B cell (primary cell): ENCODE results near the gene TIE1. TPM values are rescaled to one million over a fixed set of nuclear protein-coding genes. Genes with fewer than 3 reads are reported as not detected.

Experiments used
- ATAC-seq: fragments of 200-7000 bp; cut with Tn5 transposase; one replicate; pipeline ENCODE4 v1.10.0; 2021; ENCODE audit warnings: low read depth, mild to moderate bottlenecking, moderate number of reproducible peaks, moderate library complexity
- CTCF ChIA-PET: fragments of 350-600 bp; sonication (Branson Sonifier 250); formaldehyde crosslinking; loops from one replicate; lab custom pipeline; 2021; ENCODE audit warnings: antibody characterized with exemption, inconsistent platforms; lab: Charles Lee
- POLR2A ChIA-PET: fragments of 350-600 bp; sonication (Branson Sonifier 250); formaldehyde crosslinking; loops from one replicate; lab custom pipeline; 2021; ENCODE audit warnings: antibody characterized with exemption; lab: Charles Lee
- DNase-seq: peaks from one replicate; pipeline ENCODE4 v3.0.0; 2013
- H2AFZ ChIP-seq: 2 replicates; pipeline ENCODE4 v1.6.1; 2012; ENCODE audit warnings: mild to moderate bottlenecking, low read depth, low read length; ENCODE audit not compliant: insufficient read depth, poor library complexity, severe bottlenecking
- H3K27ac ChIP-seq, 2 donors: 1 replicate in 1 of 2; 2 replicates in 1 of 2; pipeline ENCODE4 v1.5.1; 2012 to 2013; ENCODE audit warnings: low read length in 2 of 2, mild to moderate bottlenecking in 2 of 2, moderate library complexity in 1 of 2
- H3K27me3 ChIP-seq, 4 experiments: fragments of 200-600 bp in 1 of 4; sonication (generic) in 1 of 4; replicated peaks in 1 of 4; 1 replicate in 2 of 4; 2 replicates in 2 of 4; pipeline versions ENCODE4 v1.6.1 to v1.7.0; 2013 to 2016; ENCODE audit warnings: low read length in 3 of 4, mild to moderate bottlenecking in 2 of 4, mixed read lengths in 1 of 4, moderate library complexity in 1 of 4; ENCODE audit not compliant: insufficient read depth in 4 of 4, control insufficient read depth in 3 of 4; ENCODE audit errors: control extremely low read depth in 1 of 4
- H3K36me3 ChIP-seq, 2 experiments: replicated peaks in 1 of 2; 1 replicate in 1 of 2; 2 replicates in 1 of 2; pipeline versions ENCODE4 v1.6.1 to v1.7.1; 2013; ENCODE audit warnings: low read length in 1 of 2; ENCODE audit not compliant: insufficient read depth in 2 of 2, control insufficient read depth in 1 of 2; ENCODE audit errors: control extremely low read depth in 1 of 2, extremely low read depth in 1 of 2
- H3K4me1 ChIP-seq, 2 donors: fragments of 200-600 bp in 1 of 2; sonication (generic) in 1 of 2; 1 replicate in 1 of 2; 2 replicates in 1 of 2; pipeline versions ENCODE4 v1.5.1 to v1.6.1; 2013 to 2017; ENCODE audit warnings: low read length in 2 of 2; ENCODE audit not compliant: control insufficient read depth in 2 of 2, insufficient read depth in 2 of 2
- H3K4me2 ChIP-seq: replicated peaks from 2 replicates; pipeline ENCODE3; 2012; ENCODE audit warnings: mild to moderate bottlenecking, low read depth, low read length; ENCODE audit not compliant: poor library complexity, severe bottlenecking
- H3K4me3 ChIP-seq, 5 experiments: fragments of 200-600 bp in 1 of 5; sonication (generic) in 1 of 5; 1 replicate in 3 of 5; 2 replicates in 2 of 5; pipeline versions ENCODE4 v1.5.1 to v1.7.0; 2011 to 2016; ENCODE audit warnings: low read length in 4 of 5, mild to moderate bottlenecking in 4 of 5, low read depth in 2 of 5, control low read depth in 1 of 5, moderate library complexity in 1 of 5; ENCODE audit not compliant: insufficient read depth in 1 of 5; ENCODE audit errors: control extremely low read depth in 1 of 5, extremely low read depth in 1 of 5
- H3K79me2 ChIP-seq: fragments of 200-600 bp; sonication (generic); one replicate; pipeline ENCODE4 v1.6.0; 2016; ENCODE audit warnings: low read length; ENCODE audit not compliant: control insufficient read depth, insufficient read depth
- H3K9ac ChIP-seq: fragments of 200-600 bp; sonication (generic); 2 replicates; pipeline ENCODE4 v1.6.1; 2017; ENCODE audit warnings: mild to moderate bottlenecking, low read length, moderate library complexity
- H3K9me3 ChIP-seq, 3 donors: one replicate each; pipeline versions ENCODE4 v1.6.1 to v1.7.1; 2013; ENCODE audit warnings: low read length in 2 of 3; ENCODE audit not compliant: control insufficient read depth in 2 of 3, insufficient read depth in 1 of 3; ENCODE audit errors: control extremely low read depth in 1 of 3
- H4K20me1 ChIP-seq: 2 replicates; pipeline ENCODE4 v1.6.0; 2012; ENCODE audit warnings: mild to moderate bottlenecking, low read length; ENCODE audit not compliant: insufficient read depth, control insufficient read depth, poor library complexity, severe bottlenecking
- H3K27ac Mint-ChIP-seq: one replicate; pipeline ENCODE4 v1.8.0; 2021; ENCODE audit warnings: mixed read lengths
- H3K27me3 Mint-ChIP-seq: one replicate; pipeline ENCODE4 v1.8.0; 2021; ENCODE audit warnings: mixed read lengths
- H3K4me1 Mint-ChIP-seq: one replicate; pipeline ENCODE4 v1.8.0; 2021; ENCODE audit warnings: mixed read lengths
- H3K4me3 Mint-ChIP-seq: one replicate; pipeline ENCODE4 v1.8.0; 2021; ENCODE audit warnings: mixed read lengths
- H3K9me3 Mint-ChIP-seq: one replicate; pipeline ENCODE4 v1.8.0; 2022; ENCODE audit warnings: mixed read lengths; ENCODE audit not compliant: insufficient read depth
- EZH2 ChIP-seq: IDR thresholded peaks from 2 replicates; pipeline ENCODE4 v1.6.1; 2012; ENCODE audit warnings: borderline replicate concordance, low read depth, mild to moderate bottlenecking, moderate library complexity, low read length; ENCODE audit not compliant: insufficient read depth, poor library complexity, severe bottlenecking
- WGBS: methylation state at CpG from one replicate; pipeline ENCODE4 v1.1.5; 2013; ENCODE audit warnings: missing lambda C conversion rate; ENCODE audit not compliant: insufficient coverage; 5-methylcytosine and 5-hydroxymethylcytosine counted together
- intact Hi-C: fragments of 100-400 bp; cut with micrococcal nuclease; formaldehyde crosslinking; loops from one replicate; pipeline ENCODE4 v1.10.0; 2022
- polyA plus RNA-seq: library from polyadenylated mRNA; depleted of rRNA; stranded (reverse); fragments of >200 nt; gene quantifications from 2 replicates; pipeline ENCODE4 v1.2.3, GENCODE V29; 2012
- total RNA-seq, 2 donors: library from RNA; stranded (reverse); fragments of 120-200 nt in 1 of 2; gene quantifications; 1 replicate in 1 of 2; 2 replicates in 1 of 2; pipeline versions ENCODE4 v1.2.3 to v1.2.4, GENCODE V29; 2013 to 2022
- TF ChIP-seq, protein P1 (sequence below): fragments of 200-600 bp; IDR thresholded peaks from one replicate; pipeline ENCODE4 v1.8.0; 2022; ENCODE audit warnings: antibody characterized with exemption, mild to moderate bottlenecking

The TIE1 gene
- total and polyA plus RNA-seq, 2 donors (not counting 1 experiment from before 2014, with no cell fraction given) = 0.10 TPM; not detected in 1

DNA sequence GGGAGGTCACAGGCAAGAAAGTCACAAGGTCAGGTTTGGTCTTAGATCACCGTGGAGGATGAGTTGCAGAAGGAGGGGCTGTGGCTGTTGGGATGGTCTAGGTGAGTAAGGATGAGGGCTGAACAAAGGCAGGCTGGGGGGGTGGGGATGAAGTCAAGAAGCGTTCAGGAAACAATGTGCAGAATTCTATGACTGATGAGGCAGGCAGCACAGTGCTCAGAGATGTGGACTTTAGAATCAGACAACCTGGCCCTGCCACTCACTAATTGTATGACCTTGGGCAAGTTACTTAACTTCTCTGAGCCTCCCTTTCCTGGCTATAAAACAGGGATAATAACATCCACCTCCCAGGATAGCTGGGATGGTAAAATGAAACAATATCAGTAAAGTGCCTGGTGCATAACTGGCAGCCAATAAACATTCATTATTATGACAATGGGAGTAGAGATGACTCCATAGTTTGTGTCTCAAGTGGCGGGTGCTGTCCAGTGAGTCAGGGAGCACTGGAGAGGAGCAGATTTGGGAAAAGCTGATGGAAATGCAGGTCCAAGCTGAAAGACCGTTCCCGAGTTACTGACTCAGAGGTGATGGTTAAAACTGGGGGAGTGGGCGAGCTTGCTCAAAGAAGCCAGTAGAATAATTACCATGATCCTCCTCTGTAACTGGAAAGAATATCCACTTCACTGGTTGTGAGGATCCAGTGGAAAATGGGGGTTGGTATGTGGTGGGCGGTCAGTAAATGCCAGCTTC is 2.1 kb downstream of the TIE1 start:
- POLR2A ChIA-PET = no interaction called here
- no peak for DNase-seq
- H3K27ac Mint-ChIP-seq = no peak overlapping the region
- no peak overlapping the region for H3K4me3 Mint-ChIP-seq
- ATAC-seq = no peak
- peaks cover 0 to 3% (median 0%) of the 10 kb centered on the region in 4 experiments for H3K27me3 ChIP-seq
- intact Hi-C loops = no loop called here
- no peak overlapping the region for H3K27ac ChIP-seq
- no peak overlapping the region for H2AFZ ChIP-seq
- no peaks in the 10 kb centered on the region for H3K4me1 ChIP-seq
- no peaks in the 10 kb centered on the region for H3K79me2 ChIP-seq
- H3K4me2 ChIP-seq = no peak overlapping the region
- no peaks in the 10 kb centered on the region for H3K4me1 Mint-ChIP-seq
- peaks cover 21% of the 10 kb centered on the region for H3K27me3 Mint-ChIP-seq
- CTCF ChIA-PET = interaction anchor here (0.8 kb wide), 1 partner anchor 74 kb away, joined by 3 read pairs; no protein-coding TSS in a partner anchor
- 88% methylated on average over 5 of the region's 7 CpGs for WGBS
- H3K9ac ChIP-seq = no peak overlapping the region
- H3K9me3 Mint-ChIP-seq = no peaks in the 10 kb centered on the region
- H3K9me3 ChIP-seq = no peaks in the 10 kb centered on the region
- H4K20me1 ChIP-seq = no peaks in the 10 kb centered on the region
- H3K4me3 ChIP-seq = no peak overlapping the region
- no peak for TF ChIP-seq EZH2
- TF ChIP-seq, protein P1, sequence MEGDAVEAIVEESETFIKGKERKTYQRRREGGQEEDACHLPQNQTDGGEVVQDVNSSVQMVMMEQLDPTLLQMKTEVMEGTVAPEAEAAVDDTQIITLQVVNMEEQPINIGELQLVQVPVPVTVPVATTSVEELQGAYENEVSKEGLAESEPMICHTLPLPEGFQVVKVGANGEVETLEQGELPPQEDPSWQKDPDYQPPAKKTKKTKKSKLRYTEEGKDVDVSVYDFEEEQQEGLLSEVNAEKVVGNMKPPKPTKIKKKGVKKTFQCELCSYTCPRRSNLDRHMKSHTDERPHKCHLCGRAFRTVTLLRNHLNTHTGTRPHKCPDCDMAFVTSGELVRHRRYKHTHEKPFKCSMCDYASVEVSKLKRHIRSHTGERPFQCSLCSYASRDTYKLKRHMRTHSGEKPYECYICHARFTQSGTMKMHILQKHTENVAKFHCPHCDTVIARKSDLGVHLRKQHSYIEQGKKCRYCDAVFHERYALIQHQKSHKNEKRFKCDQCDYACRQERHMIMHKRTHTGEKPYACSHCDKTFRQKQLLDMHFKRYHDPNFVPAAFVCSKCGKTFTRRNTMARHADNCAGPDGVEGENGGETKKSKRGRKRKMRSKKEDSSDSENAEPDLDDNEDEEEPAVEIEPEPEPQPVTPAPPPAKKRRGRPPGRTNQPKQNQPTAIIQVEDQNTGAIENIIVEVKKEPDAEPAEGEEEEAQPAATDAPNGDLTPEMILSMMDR = no peak
- H3K36me3 ChIP-seq = no peaks in the 10 kb centered on the region

DNA sequence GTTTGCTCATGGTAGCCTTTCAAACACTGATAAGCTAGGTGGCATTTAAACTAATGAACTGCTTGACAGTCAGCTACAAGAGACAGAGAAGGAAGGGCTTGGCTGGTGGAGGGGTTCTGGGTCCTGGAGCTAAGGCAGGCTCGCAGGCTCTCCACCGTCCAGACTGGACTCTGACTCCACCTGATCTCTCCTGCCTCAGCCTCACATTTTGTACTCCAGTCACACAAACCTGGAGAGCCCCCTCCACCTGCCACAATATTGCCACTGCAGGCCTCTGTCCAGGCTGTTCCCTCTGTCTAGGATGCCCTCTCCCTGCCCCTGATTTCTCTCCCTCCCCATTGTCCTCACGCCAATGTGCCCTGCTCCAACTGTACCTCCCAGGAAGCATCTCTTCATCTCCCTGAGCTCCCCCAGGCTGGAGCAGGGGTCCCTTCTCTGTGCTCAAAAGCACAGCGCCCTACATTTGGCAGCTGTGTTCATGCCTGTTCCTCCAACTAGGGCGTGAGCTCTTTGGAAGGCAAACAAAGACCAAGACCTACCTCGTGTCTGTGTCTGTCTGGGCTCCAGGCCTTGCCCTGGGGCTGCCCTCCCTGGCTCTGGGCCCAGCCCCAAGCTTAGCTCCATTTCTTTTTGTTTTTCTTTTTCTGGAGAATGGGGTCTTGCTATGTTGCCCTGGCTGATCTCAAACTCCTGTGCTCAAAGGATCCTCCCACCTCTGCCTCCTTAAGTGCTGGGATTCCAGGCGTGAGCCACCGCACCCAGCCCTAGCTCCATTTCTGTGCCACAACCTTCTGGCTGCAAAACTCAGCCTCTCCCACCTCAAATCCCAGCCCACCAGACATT is 2.9 kb downstream of the TIE1 start:
- TF ChIP-seq EZH2 = no peak
- TF ChIP-seq, protein P1 = no peak
- CTCF ChIA-PET = interaction anchor here (0.8 kb wide), 1 partner anchor 74 kb away, joined by 3 read pairs; no protein-coding TSS in a partner anchor
- Histone ChIP-seq H3K79me2 (no peaks in the 10 kb centered on the region), H4K20me1 (no peaks in the 10 kb centered on the region), H3K36me3 (no peaks in the 10 kb centered on the region), H3K9ac (no peak overlapping the region), H3K4me1 (no peaks in the 10 kb centered on the region), H3K9me3 (no peaks in the 10 kb centered on the region), H3K27ac (no peak overlapping the region), H3K4me2 (no peak overlapping the region), H3K4me3 (no peak overlapping the region), H2AFZ (no peak overlapping the region), H3K27me3 (peaks cover 0 to 3% (median 0%) of the 10 kb centered on the region in 4 experiments)
- DNase-seq = no peak
- peaks cover 19% of the 10 kb centered on the region for H3K27me3 Mint-ChIP-seq
- no peaks in the 10 kb centered on the region for H3K9me3 Mint-ChIP-seq
- no peaks in the 10 kb centered on the region for H3K4me1 Mint-ChIP-seq
- H3K27ac Mint-ChIP-seq = no peak overlapping the region
- intact Hi-C loops = no loop called here
- no peak overlapping the region for H3K4me3 Mint-ChIP-seq
- ATAC-seq = no peak
- POLR2A ChIA-PET = no interaction called here
- WGBS = 86% methylated on average over 6 of the region's 8 CpGs
